Ecto neural progenitor cell (in vitro differentiated cells): Measurements from ENCODE around the gene TBXA2R.
"Not testable (repeated sequence)": the region's sequence is repeated elsewhere in the genome, so short reads cannot be mapped to it uniquely, and the experiment has no call there.

Experiments
- DNase-seq: peaks from one replicate; pipeline ENCODE4 v3.0.0-alpha.2; 2018; ENCODE audit warnings: low spot score

TBXA2R gene

GRCh38 chr19:3605361-3605760 is 1.3 kb downstream of the TBXA2R start:
- no peak for DNase-seq

GRCh38 chr19:3604987-3605343 is 1.7 kb downstream of the TBXA2R start:
- no peak for DNase-seq

GRCh38 chr19:3604227-3604986 is 2.3 kb downstream of the TBXA2R start:
- DNase-seq, result no peak

GRCh38 chr19:3603121-3603811 is 3.4 kb downstream of the TBXA2R start:
- DNase-seq, result no peak

- DNase-seq, result no peak
Measured at GRCh38 chr19:3601021-3601420, 5.7 kb downstream of the TBXA2R start.

GRCh38 chr19:3599776-3600187 is 6.9 kb downstream of the TBXA2R start:
- no peak for DNase-seq

- DNase-seq, result no peak
Measured at GRCh38 chr19:3595521-3596061, 11.1 kb downstream of the TBXA2R start.

GRCh38 chr19:3593156-3593555 is 13.5 kb downstream of the TBXA2R start:
- DNase-seq, result no peak

GRCh38 chr19:3591876-3592613 is 14.6 kb downstream of the TBXA2R start:
- no peak for DNase-seq

- no peak for DNase-seq
Measured at GRCh38 chr19:3590991-3591659, 15.6 kb downstream of the TBXA2R start.

- DNase-seq, result no peak
Measured at GRCh38 chr19:3589949-3590348, 16.7 kb downstream of the TBXA2R start.

GRCh38 chr19:3589439-3589838 is 17.2 kb downstream of the TBXA2R start:
- no peak for DNase-seq

- no peak for DNase-seq
Measured at GRCh38 chr19:3586707-3587346, 19.8 kb downstream of the TBXA2R start.

GRCh38 chr19:3586127-3586626 is 20.5 kb downstream of the TBXA2R start:
- DNase-seq, result peak; percentile 73

GRCh38 chr19:3585301-3586126 is 21.2 kb downstream of the TBXA2R start, which contains the start of gene GIPC3:
Gene GIPC3 (plus strand): TSS chr19:3585478. CDS start chr19:3585598, 120 bp downstream.
- DNase-seq, result no peak

GRCh38 chr19:3584036-3584802 is 22.5 kb downstream of the TBXA2R start:
- DNase-seq, result not testable (repeated sequence)

GRCh38 chr19:3581792-3582191 is 24.9 kb downstream of the TBXA2R start:
- DNase-seq, result not testable (repeated sequence)

- no peak for DNase-seq
Measured at GRCh38 chr19:3580156-3580934, 26.3 kb downstream of the TBXA2R start.

- DNase-seq, result no peak
Measured at GRCh38 chr19:3578390-3578789, 28.3 kb downstream of the TBXA2R start.
